Activated naive CD4-positive, alpha-beta T cell treated with anti-CD3 and anti-CD28 coated beads, Interleukin-2, amount 10 ng/mL, durations not matched to agents 5 hours and 36 hours (primary cell): ENCODE data around the gene HNRNPK. TPM values are rescaled to one million over a fixed set of nuclear protein-coding genes. Genes with fewer than 3 reads are reported as not detected.
A peak's percentile ranks its signal among the peaks of the same experiment; 100 is the strongest.

Experiments
- microRNA-seq: library from miRNA; unstranded; fragments of <30 nt; microRNA quantifications from one replicate; pipeline ENCODE4 v1.2.0, GENCODE V29; 2022; ENCODE audit warnings: borderline microRNAs expressed, borderline replicate concordance
- total RNA-seq, 2 experiments: library from RNA; stranded (reverse); gene quantifications; one replicate each; pipeline ENCODE4 v1.2.3, GENCODE V29; 2021

HNRNPK gene
- total RNA-seq = 100 to 1,000 TPM; 655 to 663 TPM

DNA sequence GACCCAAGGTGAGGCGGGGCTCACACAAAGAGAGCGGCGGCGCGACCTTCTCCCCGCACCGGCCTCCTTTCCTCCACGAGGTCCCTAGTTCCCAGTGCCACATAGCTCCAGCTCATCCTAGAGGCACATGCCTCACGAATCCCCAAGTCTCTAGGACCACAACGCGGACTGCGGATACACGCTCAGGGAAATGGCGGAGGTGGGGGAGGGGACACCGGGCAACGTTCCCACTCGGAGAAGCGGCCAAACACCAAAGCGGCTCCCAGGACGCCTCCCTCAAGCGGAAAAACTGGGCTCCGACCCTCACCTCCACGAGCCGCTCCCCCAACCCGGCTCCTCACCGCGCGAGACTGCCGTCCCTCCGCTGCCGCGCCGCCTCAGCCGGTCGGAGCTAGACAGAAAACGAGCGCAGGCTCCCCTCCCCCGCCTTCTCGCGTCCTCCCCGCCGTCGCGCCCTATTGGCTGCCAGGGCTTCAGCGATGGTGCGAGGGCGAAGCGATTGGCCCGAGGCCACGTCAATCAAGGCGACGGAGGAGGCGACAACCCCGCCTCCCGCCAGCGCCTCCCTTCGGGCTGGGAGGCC is at the start of gene HNRNPK:
HNRNPK (minus strand) TSS at position 404 of the 583 bp plus-strand sequence. CDS start 1,963 bp downstream, outside the sequence.

GRCh38 chr9:83980395-83981125 is 545 bp upstream of the HNRNPK start, which contains the start of gene RMI1:
RMI1 (plus strand) TSS chr9:83980805; CDS start chr9:84000987, 20,182 bp downstream.

GRCh38 chr9:83920927-83921707 is 58.9 kb downstream of the HNRNPK start, which contains the start of gene KIF27:
KIF27 (minus strand) TSS chr9:83921432; CDS start chr9:83915591, 5,841 bp downstream.

Small RNA genes lying within 50 kb of the gene (microRNA-seq; reads per million reads assigned to microRNA genes)
- gene MIR7-1 = 85.5 reads per million, percentile 70 among the genes with 10 or more reads in this experiment

Other genes starting within 250 kb of the HNRNPK start
- 1 to 10 TPM; 6.2 to 7.7 TPM for gene GKAP1, start 162.4 kb downstream of the HNRNPK start, total RNA-seq
- gene KIF27, start 58.8 kb downstream of the HNRNPK start, total RNA-seq = 1 to 10 TPM; 3.5 to 4.2 TPM
- gene RMI1, start 590 bp upstream of the HNRNPK start, total RNA-seq = 10 to 100 TPM; 19.5 to 21.4 TPM